GM20431 (cell line): Measurements from ENCODE around the gene SPATA24.
"Not testable (repeated sequence)": the region's sequence is repeated elsewhere in the genome, so short reads cannot be mapped to it uniquely, and the experiment has no call there.

ENCODE experiments used
- in situ Hi-C: fragments of 300-500 bp; cut with MseI, MboI; formaldehyde crosslinking; loops from one replicate; pipeline ENCODE4 v1.15.0; 2020; ENCODE audit warnings: low sequenced_read_pairs; ENCODE audit not compliant: unreplicated experiment

SPATA24 gene

GRCh38 chr5:139396691-139397090, 7.2 kb downstream of the SPATA24 start:
- in situ Hi-C loops: no loop called here

- in situ Hi-C loops: no loop called here
These were observed 7.8 kb downstream of the SPATA24 start for GRCh38 chr5:139395844-139396640.

GRCh38 chr5:139394654-139395566, 9.0 kb downstream of the SPATA24 start, which contains the start of gene PROB1:
Gene PROB1 (minus strand): TSS chr5:139395104. CDS start chr5:139395081, 23 bp downstream.
- in situ Hi-C loops: no loop called here

DNA sequence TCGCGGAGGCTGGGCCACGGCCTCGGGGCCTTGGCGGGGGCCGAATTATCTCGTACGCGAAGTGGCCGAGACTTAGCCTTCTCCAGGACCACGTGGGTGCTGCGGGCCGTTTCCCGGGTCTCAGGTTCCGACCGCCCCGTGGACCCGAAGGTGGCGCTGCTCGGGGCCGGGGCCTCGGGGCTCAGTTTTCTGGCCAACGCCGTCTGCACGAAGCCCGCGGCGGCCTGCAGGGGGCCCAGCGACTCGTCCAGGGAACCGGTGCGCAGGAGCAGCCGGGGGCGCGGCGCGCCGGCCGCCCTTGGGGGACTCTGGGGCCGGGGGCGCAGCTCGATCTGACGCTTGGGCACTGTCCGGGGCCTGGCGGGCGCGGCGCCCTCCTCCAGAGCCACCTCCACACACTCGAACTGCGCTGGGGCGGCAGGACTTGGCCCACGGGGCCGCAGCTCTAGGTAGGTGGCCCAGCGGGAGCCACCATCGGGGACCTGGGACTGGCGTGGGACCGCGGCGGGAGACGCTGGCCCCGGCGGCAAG, 9.7 kb downstream of the SPATA24 start:
- in situ Hi-C loops: no loop called here

DNA sequence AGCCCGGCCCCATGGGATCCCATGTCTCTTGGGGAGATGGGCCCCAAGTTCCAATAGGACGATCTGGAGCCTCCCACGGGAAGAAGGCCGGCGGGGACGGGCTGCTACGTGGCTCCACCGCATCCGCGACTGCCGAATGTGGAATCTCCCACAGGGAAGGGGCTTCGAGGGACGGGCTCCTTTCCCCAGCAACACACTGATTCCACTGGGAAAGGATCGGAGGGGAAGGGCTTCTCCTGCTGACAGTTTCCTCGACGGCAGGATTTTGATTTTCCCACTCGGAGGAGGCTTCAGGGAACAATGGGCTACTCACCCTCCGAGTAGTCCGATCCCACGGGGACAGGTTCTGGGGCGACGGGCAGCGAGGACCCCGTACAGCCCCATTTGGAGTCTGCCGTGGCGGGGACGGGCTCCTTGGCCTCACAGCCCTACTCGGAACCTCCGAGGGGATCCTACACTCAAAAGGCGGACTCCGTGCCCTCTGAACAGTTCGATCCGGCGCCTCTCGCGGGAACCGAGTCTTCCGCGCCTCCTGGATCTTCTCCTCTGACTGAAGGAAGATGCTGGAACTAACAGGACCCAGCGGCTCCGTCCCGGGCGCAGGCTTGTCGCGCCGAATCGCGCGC, 10.3 kb downstream of the SPATA24 start:
- in situ Hi-C loops: no loop called here

- in situ Hi-C loops: no loop called here
These were observed 11.0 kb downstream of the SPATA24 start for GRCh38 chr5:139392678-139393496.

DNA sequence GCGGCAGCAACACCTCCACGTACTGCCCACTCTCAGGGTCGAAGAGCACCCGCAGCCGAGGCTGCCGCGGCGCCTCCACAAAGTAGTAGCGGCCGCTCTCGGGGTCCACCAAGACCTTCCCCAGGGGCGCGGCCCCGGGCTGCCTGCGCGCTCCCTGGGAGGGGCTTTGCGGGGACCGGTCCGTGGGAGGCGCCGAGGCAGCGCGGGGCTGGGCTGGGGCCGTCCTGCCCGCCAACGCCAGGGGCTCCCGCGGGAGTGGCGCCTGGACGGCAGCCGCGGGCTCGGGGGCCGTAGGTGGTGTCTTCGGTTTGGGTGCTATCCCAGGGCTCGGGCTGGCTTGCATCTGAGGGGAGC, 11.6 kb downstream of the SPATA24 start:
- in situ Hi-C loops: no loop called here

DNA sequence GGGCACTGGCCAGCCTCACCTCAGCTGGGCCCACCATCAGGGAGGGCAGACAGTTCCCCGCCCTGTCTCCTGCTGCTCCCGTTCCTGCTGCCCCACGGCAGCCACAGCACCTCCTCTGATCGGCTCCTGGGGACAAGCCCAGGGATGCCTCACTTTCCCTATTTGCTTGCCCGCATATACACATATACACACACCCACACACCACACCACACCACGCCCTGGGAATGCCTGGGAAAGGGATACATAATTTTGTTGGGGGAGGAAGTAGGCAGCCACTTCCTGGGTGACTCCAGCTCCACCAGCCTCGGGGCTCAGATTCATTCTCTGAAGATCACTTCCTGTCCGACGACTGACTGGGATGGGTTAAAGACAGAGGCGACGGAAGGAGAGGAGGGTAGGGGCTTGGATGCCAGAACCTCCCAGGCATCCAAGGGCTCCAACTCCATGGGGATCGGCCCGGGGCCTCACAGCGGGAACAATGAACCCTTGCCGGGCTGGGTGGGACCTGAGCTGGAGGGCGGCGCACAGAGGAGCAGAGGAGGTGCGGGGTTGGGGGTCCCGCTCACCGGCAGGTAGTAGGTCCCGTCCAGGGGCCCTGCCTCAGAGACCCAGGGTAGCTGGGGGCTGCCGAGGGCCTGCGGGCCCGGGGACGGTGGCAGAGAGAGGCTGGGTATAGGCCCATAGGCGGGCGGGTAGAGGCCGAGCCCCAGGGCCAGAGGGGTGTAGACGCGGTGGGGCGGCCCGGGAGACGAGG, 12.1 kb downstream of the SPATA24 start:
- in situ Hi-C loops: no loop called here

DNA sequence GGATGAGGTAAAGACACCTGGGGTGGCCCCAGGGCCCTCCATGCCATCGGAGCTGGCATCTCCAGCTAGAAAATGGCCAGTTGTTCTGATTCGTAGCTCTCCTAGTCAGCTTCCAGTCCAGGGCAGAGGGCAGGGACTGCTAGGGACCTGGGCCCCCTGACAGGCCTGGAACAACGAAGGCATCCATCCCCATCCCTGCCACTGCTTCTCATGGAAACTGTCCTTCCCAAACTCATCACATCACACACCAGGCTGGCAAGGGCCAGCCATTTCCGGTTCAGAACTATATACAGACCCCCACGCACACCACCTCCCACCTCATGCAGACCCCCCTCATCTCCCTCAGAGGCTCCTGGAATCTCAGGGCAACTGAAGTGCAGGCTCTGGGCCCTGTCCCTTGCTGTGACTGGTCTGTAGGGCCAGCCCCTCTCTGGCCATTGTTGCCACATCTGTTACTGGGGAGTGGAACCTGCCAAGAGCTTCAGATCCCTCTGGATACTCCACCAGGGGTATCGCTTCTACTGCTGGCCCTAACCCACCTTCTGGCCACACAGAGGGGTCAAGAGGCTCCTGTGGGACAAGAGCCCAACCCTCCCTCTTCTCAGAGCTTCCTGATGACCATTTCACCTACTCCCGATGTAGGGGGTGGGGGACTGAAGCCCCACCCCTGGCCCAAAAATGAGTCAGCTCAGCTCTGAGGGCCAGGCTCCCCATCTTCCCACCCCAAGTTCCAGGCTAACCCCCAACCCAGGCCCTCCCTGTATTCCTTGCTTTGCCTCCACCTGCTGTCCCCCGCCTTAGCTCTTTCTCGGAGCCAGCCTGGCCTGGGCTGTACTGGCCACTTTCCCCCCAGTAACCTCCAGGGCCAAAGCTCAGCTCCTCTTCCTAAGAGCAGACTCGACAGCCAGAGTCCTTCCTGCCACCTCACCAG, 13.0 kb downstream of the SPATA24 start:
- in situ Hi-C loops: no loop called here

DNA sequence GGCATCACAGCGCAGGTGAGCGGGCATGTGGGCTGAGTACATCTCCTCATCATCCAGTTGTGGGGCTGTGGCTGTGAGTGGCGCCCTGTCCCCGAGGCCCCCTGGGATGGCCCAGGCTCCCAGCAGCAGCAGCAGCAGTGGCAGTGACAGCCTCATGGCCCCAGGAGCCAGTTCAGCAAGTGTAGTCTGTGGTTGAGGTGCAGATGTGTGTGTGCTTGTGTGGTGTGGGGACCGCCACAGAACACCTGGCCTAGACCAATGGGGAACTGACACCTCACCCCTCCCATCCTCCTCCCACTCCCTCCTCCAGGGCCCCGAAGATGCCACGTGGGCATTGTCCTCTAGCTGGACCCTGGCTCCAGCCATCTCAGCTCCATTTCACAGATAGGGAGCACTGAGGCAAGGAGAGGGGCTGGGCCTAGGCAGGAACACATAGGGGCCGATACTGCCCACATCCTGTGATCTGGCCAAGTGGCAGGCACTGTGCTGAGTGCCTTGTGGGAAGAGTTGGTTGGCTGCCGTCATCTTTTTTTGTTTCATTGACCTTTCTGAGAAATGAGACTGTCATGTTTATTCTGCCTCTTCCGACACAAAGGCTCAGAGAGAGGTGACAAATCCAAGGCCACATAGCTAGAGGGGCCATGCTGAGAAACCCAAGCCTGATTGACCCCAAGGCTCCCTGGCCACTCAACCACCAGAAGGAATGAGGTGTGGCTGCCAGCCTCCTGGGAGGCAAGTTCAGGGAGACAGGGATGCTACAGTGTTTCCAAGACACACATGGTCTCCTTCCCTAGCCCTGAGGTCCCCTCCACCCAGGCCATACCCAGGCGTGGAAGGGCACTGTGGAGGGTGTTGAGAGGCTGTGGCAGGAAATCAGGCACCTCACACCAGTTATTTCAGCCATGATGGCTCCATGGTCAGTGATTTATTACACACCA, 13.9 kb downstream of the SPATA24 start, which contains the start of gene MZB1:
Gene MZB1, minus strand, starts transcription at position 213 of the 938 bp plus-strand sequence. Its CDS starts 57 bp downstream, at position 156.
- in situ Hi-C loops: no loop called here

GRCh38 chr5:139388198-139388821, 15.6 kb downstream of the SPATA24 start:
- in situ Hi-C loops: no loop called here

GRCh38 chr5:139387611-139388197, 16.2 kb downstream of the SPATA24 start:
- in situ Hi-C loops: no loop called here

- in situ Hi-C loops: not testable (repeated sequence)
These were observed 16.9 kb downstream of the SPATA24 start for GRCh38 chr5:139386956-139387355.

DNA sequence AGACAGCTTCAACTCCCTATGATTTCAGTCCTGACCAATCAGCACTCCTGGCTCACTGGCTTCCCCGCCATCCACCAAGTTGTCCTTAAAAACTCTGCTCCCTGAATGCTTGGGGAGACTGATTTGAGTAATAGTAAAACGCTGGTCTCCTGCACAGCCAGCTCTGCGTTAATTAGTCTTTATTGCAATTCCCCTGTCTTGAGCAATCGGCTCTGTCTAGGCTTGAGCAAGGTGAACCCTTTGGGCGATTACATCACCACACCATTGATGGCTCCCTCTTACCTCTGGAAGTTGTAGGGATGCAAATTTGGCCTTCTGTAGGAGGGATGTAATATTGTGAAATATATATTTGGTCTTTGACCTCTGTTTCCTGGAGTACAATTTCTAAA, 17.8 kb downstream of the SPATA24 start:
- in situ Hi-C loops: no loop called here

DNA sequence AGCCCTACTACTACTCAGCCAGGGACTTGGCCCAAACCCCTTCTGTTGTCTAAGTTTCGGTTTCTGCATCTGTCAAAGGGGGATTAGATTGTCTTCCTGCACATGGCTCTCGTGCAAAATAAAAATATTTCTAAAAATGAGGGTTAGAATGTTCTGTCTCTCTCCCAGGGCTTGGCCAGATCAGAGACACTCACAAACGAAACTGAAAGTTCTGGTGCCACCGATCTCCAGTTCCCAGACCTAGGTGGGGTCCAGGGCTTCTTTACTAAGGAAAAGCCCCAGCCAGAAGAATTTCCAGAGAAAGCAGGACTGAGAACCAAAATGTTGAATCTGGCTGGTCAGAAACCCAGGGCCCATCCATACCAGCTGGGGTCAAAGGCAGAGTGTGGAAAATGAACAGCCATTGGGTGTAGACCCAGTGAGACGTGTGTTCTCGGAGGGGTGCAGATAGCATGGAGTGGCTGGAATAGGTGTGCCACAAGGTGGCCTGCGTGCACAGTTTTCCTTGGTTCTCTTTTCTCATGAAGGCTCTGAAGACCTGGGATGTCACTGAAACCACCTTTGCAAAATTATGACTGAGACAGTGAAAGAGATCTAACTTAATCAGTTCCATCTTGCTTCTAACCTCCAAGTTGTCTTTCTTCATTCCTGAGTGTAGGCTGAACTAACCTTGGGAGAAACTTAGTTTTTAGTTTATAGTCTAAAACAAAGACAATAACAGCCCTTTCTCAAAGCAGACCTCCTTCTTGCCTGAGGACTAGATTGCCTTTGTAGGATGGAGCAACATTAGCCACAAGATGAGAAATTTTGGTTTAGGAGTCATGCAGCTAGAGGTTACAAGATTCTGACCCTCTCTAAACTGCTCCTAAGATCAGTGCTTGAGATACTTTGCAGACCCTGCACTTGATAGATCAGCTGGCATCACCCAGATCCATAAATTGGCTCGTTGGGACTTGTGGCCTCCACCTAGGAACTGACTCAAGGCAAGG, 18.5 kb downstream of the SPATA24 start:
- in situ Hi-C loops: no loop called here
